Spleen (tissue), 7 donors: ENCODE data around the gene LRRC47.

Source experiments
- POLR2A ChIP-seq, 3 donors: fragments of 450-650 bp; IDR thresholded peaks; one replicate each; pipeline ENCODE4 v1.5.1; 2017; ENCODE audit warnings: antibody characterized with exemption in 3 of 3, mild to moderate bottlenecking in 1 of 3
- POLR2AphosphoS5 ChIP-seq, 3 donors: sonication (generic); formaldehyde crosslinking; IDR thresholded peaks; one replicate each; pipeline ENCODE4 v1.5.1; 2017; ENCODE audit warnings: antibody characterized with exemption in 3 of 3
- TF ChIP-seq, protein P1 (sequence below), 11 experiments: fragments of 200-600 bp in 7 of 11; fragments of 450-650 bp in 4 of 11; sonication (generic) in 4 of 11; IDR thresholded peaks in 8 of 11; conservative IDR thresholded peaks in 3 of 11; 1 replicate in 7 of 11; 2 replicates in 4 of 11; pipeline versions ENCODE4 v1.4.0 to v1.8.0; 2016 to 2021; ENCODE audit warnings: antibody characterized with exemption in 11 of 11, inconsistent platforms in 4 of 11, mild to moderate bottlenecking in 1 of 11
- donor health status: DM: no; HTN: no; CAD: no; lungs with moderate emphysema.
- donor health status: DM: no; HTN: no; CAD: no.
- donor health status: DM: no; HTN: no; CAD: no.

DNA sequence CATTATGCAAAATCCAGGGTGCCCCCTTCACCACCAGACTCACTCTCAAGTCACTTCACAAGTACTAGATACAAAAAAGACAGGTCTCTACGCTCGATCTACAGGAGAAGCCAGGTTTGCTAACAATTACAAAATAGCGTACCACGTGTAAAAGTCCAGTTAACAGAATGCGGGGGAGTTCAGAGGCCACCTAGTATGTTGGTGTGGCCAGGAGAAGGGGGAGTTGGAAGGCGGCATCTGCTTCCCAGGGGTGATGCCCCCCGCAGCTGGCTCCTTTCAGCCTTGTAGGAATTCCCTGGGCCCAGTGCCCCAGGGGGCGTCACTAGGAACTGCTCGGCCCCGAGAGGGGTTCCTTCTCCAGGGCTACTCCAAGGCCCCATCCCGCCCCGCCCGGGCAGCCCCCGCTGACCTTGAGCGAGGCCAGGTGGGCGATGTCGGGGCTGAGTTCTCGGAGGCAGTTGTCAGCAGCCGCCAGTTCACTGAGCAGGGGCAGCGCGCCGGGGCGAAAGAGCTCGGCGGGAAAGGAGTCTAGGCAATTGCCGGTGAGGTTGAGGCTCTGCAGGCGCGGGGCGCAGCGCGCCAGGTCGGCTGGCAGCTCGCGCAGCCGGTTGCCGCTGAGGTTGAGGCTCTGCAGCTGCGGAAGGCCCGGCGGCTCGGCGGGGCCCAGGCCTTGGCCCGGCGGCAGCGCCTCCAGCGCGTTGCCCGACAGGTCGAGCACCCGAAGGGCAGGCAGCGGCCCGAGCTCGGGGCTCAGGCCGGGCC is 664 bp downstream of the LRRC47 start:
- TF ChIP-seq, protein P1, sequence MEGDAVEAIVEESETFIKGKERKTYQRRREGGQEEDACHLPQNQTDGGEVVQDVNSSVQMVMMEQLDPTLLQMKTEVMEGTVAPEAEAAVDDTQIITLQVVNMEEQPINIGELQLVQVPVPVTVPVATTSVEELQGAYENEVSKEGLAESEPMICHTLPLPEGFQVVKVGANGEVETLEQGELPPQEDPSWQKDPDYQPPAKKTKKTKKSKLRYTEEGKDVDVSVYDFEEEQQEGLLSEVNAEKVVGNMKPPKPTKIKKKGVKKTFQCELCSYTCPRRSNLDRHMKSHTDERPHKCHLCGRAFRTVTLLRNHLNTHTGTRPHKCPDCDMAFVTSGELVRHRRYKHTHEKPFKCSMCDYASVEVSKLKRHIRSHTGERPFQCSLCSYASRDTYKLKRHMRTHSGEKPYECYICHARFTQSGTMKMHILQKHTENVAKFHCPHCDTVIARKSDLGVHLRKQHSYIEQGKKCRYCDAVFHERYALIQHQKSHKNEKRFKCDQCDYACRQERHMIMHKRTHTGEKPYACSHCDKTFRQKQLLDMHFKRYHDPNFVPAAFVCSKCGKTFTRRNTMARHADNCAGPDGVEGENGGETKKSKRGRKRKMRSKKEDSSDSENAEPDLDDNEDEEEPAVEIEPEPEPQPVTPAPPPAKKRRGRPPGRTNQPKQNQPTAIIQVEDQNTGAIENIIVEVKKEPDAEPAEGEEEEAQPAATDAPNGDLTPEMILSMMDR (IDR thresholded peaks at IDR 0.05 in 8 of 11, conservative IDR thresholded peaks at IDR 0.05 in 3 of 11), result no peak
- TF ChIP-seq POLR2A (IDR thresholded peaks at IDR 0.05) (no peak), POLR2AphosphoS5 (IDR thresholded peaks at IDR 0.05) (no peak)
